Fibroblast of pulmonary artery (primary cell): ENCODE results near the gene DPY19L2.
"Not testable (repeated sequence)": the region's sequence is repeated elsewhere in the genome, so short reads cannot be mapped to it uniquely, and the experiment has no call there.

ENCODE experiments used
- DNase-seq: peaks from one replicate; pipeline ENCODE4 v3.0.0-alpha.2; 2010; ENCODE audit warnings: low read depth
- H3K4me3 ChIP-seq: replicated peaks from 2 replicates; pipeline ENCODE4 v1.5.1; 2011; ENCODE audit warnings: low read depth, mild to moderate bottlenecking, control low read depth, low read length, moderate library complexity
- CTCF ChIP-seq: IDR thresholded peaks from 2 replicates; pipeline ENCODE4 v1.5.1; 2011; ENCODE audit warnings: mild to moderate bottlenecking, control low read depth, low read length, inconsistent platforms; ENCODE audit errors: missing control alignments

The DPY19L2 gene

GRCh38 chr12:63668028-63668799 lies at the start of gene DPY19L2:
TSS of gene DPY19L2 (minus strand) at chr12:63668493. CDS start at chr12:63668393, 100 bp downstream.
- DNase-seq, result peak; percentile 64
- no peak for TF ChIP-seq CTCF
- H3K4me3 ChIP-seq, result peak within 1 kb of the TSS; percentile 66

- H3K4me3 ChIP-seq, DNase-seq: not testable (repeated sequence)
Observed at GRCh38 chr12:63716891-63717290, 48.6 kb upstream of the DPY19L2 start.

- DNase-seq, H3K4me3 ChIP-seq: not testable (repeated sequence)
Observed at GRCh38 chr12:63715107-63715625, 46.9 kb upstream of the DPY19L2 start.

GRCh38 chr12:63714409-63714808 lies 46.1 kb upstream of the DPY19L2 start:
- DNase-seq, H3K4me3 ChIP-seq: not testable (repeated sequence)

GRCh38 chr12:63713681-63714075 lies 45.4 kb upstream of the DPY19L2 start:
- DNase-seq, H3K4me3 ChIP-seq: not testable (repeated sequence)

GRCh38 chr12:63712979-63713680 lies 44.8 kb upstream of the DPY19L2 start:
- DNase-seq, H3K4me3 ChIP-seq: not testable (repeated sequence)

- DNase-seq, H3K4me3 ChIP-seq: not testable (repeated sequence)
Observed at GRCh38 chr12:63712376-63712974, 44.2 kb upstream of the DPY19L2 start.

- peak; percentile 0 for DNase-seq
- not testable (repeated sequence) for H3K4me3 ChIP-seq
Observed at GRCh38 chr12:63711339-63711738, 43.0 kb upstream of the DPY19L2 start.

- no peak for TF ChIP-seq CTCF
- DNase-seq, result no peak
- H3K4me3 ChIP-seq, result no peak overlapping the region
Observed at GRCh38 chr12:63706336-63706735, 38.0 kb upstream of the DPY19L2 start.

GRCh38 chr12:63699678-63700382 lies 31.5 kb upstream of the DPY19L2 start:
- H3K4me3 ChIP-seq, DNase-seq: not testable (repeated sequence)

GRCh38 chr12:63699011-63699410 lies 30.7 kb upstream of the DPY19L2 start:
- not testable (repeated sequence) for H3K4me3 ChIP-seq, DNase-seq

- not testable (repeated sequence) for DNase-seq
Observed at GRCh38 chr12:63690837-63691236, 22.5 kb upstream of the DPY19L2 start.

GRCh38 chr12:63689141-63689540 lies 20.8 kb upstream of the DPY19L2 start:
- DNase-seq, H3K4me3 ChIP-seq: not testable (repeated sequence)

More at GRCh38 chr12:63690837-63691236, 22.5 kb upstream of the DPY19L2 start:
- H3K4me3 ChIP-seq, result not testable (repeated sequence)

GRCh38 chr12:63686623-63687022 lies 18.3 kb upstream of the DPY19L2 start:
- not testable (repeated sequence) for H3K4me3 ChIP-seq, DNase-seq

GRCh38 chr12:63685789-63686188 lies 17.5 kb upstream of the DPY19L2 start:
- DNase-seq, H3K4me3 ChIP-seq: not testable (repeated sequence)

GRCh38 chr12:63682617-63683016 lies 14.3 kb upstream of the DPY19L2 start:
- not testable (repeated sequence) for DNase-seq

More at GRCh38 chr12:63682617-63683016, 14.3 kb upstream of the DPY19L2 start:
- H3K4me3 ChIP-seq, result not testable (repeated sequence)
